Measurements from ENCODE around the gene NPDC1.

Gene NPDC1

GRCh38 chr9:137030006-137030405, 16.0 kb downstream of the NPDC1 start:
- no peak for TF ChIP-seq CTCF (IDR thresholded peaks at IDR 0.05; ENCODE audit: insufficient read depth, missing control alignments)
- FAIRE-seq, result no peak
- no peak for DNase-seq (ENCODE audit: insufficient read length, low spot score)

- no peak for DNase-seq (ENCODE audit: insufficient read length, low spot score)
- TF ChIP-seq CTCF (IDR thresholded peaks at IDR 0.05; ENCODE audit: insufficient read depth, missing control alignments), result peak; percentile 76
- no peak for FAIRE-seq
These were observed 16.7 kb downstream of the NPDC1 start for GRCh38 chr9:137029058-137029936.

GRCh38 chr9:137028263-137029057, 17.5 kb downstream of the NPDC1 start:
- FAIRE-seq (no peak), DNase-seq (ENCODE audit: insufficient read length, low spot score) (no peak)
- peak; percentile 48 for TF ChIP-seq CTCF (IDR thresholded peaks at IDR 0.05; ENCODE audit: insufficient read depth, missing control alignments)

GRCh38 chr9:137027369-137028262, 18.4 kb downstream of the NPDC1 start, which contains the start of gene ABCA2:
ABCA2 (minus strand) TSS chr9:137028237; CDS start chr9:137028140, 97 bp downstream.
- TF ChIP-seq CTCF (IDR thresholded peaks at IDR 0.05; ENCODE audit: insufficient read depth, missing control alignments), result no peak
- no peak for FAIRE-seq
- no peak for DNase-seq (ENCODE audit: insufficient read length, low spot score)

- FAIRE-seq (no peak), DNase-seq (ENCODE audit: insufficient read length, low spot score) (no peak)
- TF ChIP-seq CTCF (IDR thresholded peaks at IDR 0.05; ENCODE audit: insufficient read depth, missing control alignments), result no peak
These were observed 19.1 kb downstream of the NPDC1 start for GRCh38 chr9:137026828-137027227.

- no peak for TF ChIP-seq CTCF (IDR thresholded peaks at IDR 0.05; ENCODE audit: insufficient read depth, missing control alignments)
- no peak for FAIRE-seq
These were observed 19.6 kb downstream of the NPDC1 start for GRCh38 chr9:137026384-137026783.

More at GRCh38 chr9:137026384-137026783, 19.6 kb downstream of the NPDC1 start:
- DNase-seq (ENCODE audit: insufficient read length, low spot score), result no peak

Data from D721Med (cell line).